ENCODE measurements around the gene ADARB2.
"Not testable (repeated sequence)": the region's sequence is repeated elsewhere in the genome, so short reads cannot be mapped to it uniquely, and the experiment has no call there.

Gene ADARB2

GRCh38 chr10:1552406-1552805 is 184.9 kb downstream of the ADARB2 start:
- DNase-seq (ENCODE audit: low read depth in 2 of 2, low spot score in 1 of 2): no peak

- DNase-seq (ENCODE audit: low read depth in 2 of 2, low spot score in 1 of 2): no peak
Measured at GRCh38 chr10:1551636-1552338, 185.5 kb downstream of the ADARB2 start.

GRCh38 chr10:1550616-1551015 is 186.7 kb downstream of the ADARB2 start:
- DNase-seq (ENCODE audit: low read depth in 2 of 2, low spot score in 1 of 2): no peak

GRCh38 chr10:1550291-1550595 is 187.1 kb downstream of the ADARB2 start:
- DNase-seq (ENCODE audit: low read depth in 2 of 2, low spot score in 1 of 2): no peak

- DNase-seq (ENCODE audit: low read depth in 2 of 2, low spot score in 1 of 2): no peak
Measured at GRCh38 chr10:1549591-1550290, 187.6 kb downstream of the ADARB2 start.

- no peak for DNase-seq (ENCODE audit: low read depth in 2 of 2, low spot score in 1 of 2)
Measured at GRCh38 chr10:1548596-1548995, 188.7 kb downstream of the ADARB2 start.

GRCh38 chr10:1548146-1548545 is 189.2 kb downstream of the ADARB2 start:
- no peak for DNase-seq (ENCODE audit: low read depth in 2 of 2, low spot score in 1 of 2)

GRCh38 chr10:1546431-1547110 is 190.8 kb downstream of the ADARB2 start:
- DNase-seq (ENCODE audit: low read depth in 2 of 2, low spot score in 1 of 2): no peak

- no peak for DNase-seq (ENCODE audit: low read depth in 2 of 2, low spot score in 1 of 2)
Measured at GRCh38 chr10:1545524-1545923, 191.8 kb downstream of the ADARB2 start.

- no peak for DNase-seq (ENCODE audit: low read depth in 2 of 2, low spot score in 1 of 2)
Measured at GRCh38 chr10:1544929-1545328, 192.4 kb downstream of the ADARB2 start.

- DNase-seq (ENCODE audit: low read depth in 2 of 2, low spot score in 1 of 2): no peak
Measured at GRCh38 chr10:1544209-1544673, 193.1 kb downstream of the ADARB2 start.

- no peak for DNase-seq (ENCODE audit: low read depth in 2 of 2, low spot score in 1 of 2)
Measured at GRCh38 chr10:1543596-1543995, 193.7 kb downstream of the ADARB2 start.

- no peak for DNase-seq (ENCODE audit: low read depth in 2 of 2, low spot score in 1 of 2)
Measured at GRCh38 chr10:1542941-1543340, 194.4 kb downstream of the ADARB2 start.

- no peak for DNase-seq (ENCODE audit: low read depth in 2 of 2, low spot score in 1 of 2)
Measured at GRCh38 chr10:1540144-1540543, 197.2 kb downstream of the ADARB2 start.

GRCh38 chr10:1539216-1539615 is 198.1 kb downstream of the ADARB2 start:
- no peak for DNase-seq (ENCODE audit: low read depth in 2 of 2, low spot score in 1 of 2)

GRCh38 chr10:1538531-1539061 is 198.7 kb downstream of the ADARB2 start:
- no peak for DNase-seq (ENCODE audit: low read depth in 2 of 2, low spot score in 1 of 2)

GRCh38 chr10:1538121-1538520 is 199.2 kb downstream of the ADARB2 start:
- no peak for DNase-seq (ENCODE audit: low read depth in 2 of 2, low spot score in 1 of 2)

- not testable (repeated sequence) for DNase-seq (ENCODE audit: low read depth in 2 of 2, low spot score in 1 of 2)
Measured at GRCh38 chr10:1537449-1537848, 199.9 kb downstream of the ADARB2 start.

GRCh38 chr10:1536341-1536740 is 201.0 kb downstream of the ADARB2 start:
- no peak for DNase-seq (ENCODE audit: low read depth in 2 of 2, low spot score in 1 of 2)

- no peak for DNase-seq (ENCODE audit: low read depth in 2 of 2, low spot score in 1 of 2)
Measured at GRCh38 chr10:1535301-1535965, 201.9 kb downstream of the ADARB2 start.

- DNase-seq (ENCODE audit: low read depth in 2 of 2, low spot score in 1 of 2): no peak
Measured at GRCh38 chr10:1534820-1535219, 202.5 kb downstream of the ADARB2 start.
